ENCODE data around the gene DLG3.

DNA sequence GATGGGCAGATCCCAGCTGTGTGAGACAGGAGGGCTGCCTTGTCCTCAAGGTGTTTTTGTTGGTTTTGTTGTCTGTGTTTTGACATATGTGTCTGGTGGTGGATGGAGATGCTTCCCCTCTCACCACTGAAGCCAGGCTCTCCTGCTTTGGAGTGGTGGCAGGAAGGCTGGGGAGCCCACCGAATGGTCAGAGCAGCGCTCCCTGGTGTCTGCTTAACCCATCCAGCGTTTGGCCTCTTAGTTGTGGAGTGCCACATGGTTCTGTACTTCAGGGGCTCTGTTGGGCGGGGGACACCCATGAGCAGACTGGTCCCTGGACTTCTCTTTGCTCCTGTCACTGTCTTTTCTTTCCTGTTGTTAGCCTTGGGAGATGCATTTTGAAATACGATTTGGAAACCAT lies 51.9 kb downstream of the DLG3 start:
- no peak for TF ChIP-seq EP300 (IDR thresholded peaks at IDR 0.05)
- TF ChIP-seq POLR2AphosphoS5 (IDR thresholded peaks at IDR 0.05): no peak
- no peak for TF ChIP-seq POLR2A (IDR thresholded peaks at IDR 0.05; ENCODE audit: low read depth)

Data from esophagus muscularis mucosa (tissue), 3 donors.